Omental fat pad (tissue), 4 donors: ENCODE data around the gene EIF4H. TPM values are rescaled to one million over a fixed set of nuclear protein-coding genes. Genes with fewer than 3 reads are reported as not detected.

ENCODE experiments used
- ATAC-seq: fragments of 150-250 bp; one replicate; pipeline ENCODE4 v1.9.1; 2016; ENCODE audit warnings: mild to moderate bottlenecking, moderate library complexity; ENCODE audit not compliant: low FRiP score
- DNase-seq: peaks from one replicate; pipeline ENCODE4 v3.0.0-alpha.2; 2019; ENCODE audit warnings: low spot score
- small RNA-seq: library from RNA; depleted of rRNA; stranded (forward); fragments of <200 nt; gene quantifications from one replicate; pipeline ENCODE3, GENCODE V24; 2016
- total RNA-seq, 4 donors: library from RNA; depleted of rRNA; stranded (reverse); fragments of >200 nt; gene quantifications; one replicate each; pipeline ENCODE4 v1.1.0, GENCODE V29; 2016
- TF ChIP-seq, protein P1 (sequence below), 3 donors: fragments of 450-650 bp; IDR thresholded peaks; one replicate each; pipeline ENCODE4 v1.5.1; 2016 to 2017; ENCODE audit warnings: antibody characterized with exemption in 3 of 3, mild to moderate bottlenecking in 3 of 3, moderate library complexity in 2 of 3

The EIF4H gene
- total RNA-seq, 4 donors from 2014 or later: 195 to 284 (median 229) TPM

DNA sequence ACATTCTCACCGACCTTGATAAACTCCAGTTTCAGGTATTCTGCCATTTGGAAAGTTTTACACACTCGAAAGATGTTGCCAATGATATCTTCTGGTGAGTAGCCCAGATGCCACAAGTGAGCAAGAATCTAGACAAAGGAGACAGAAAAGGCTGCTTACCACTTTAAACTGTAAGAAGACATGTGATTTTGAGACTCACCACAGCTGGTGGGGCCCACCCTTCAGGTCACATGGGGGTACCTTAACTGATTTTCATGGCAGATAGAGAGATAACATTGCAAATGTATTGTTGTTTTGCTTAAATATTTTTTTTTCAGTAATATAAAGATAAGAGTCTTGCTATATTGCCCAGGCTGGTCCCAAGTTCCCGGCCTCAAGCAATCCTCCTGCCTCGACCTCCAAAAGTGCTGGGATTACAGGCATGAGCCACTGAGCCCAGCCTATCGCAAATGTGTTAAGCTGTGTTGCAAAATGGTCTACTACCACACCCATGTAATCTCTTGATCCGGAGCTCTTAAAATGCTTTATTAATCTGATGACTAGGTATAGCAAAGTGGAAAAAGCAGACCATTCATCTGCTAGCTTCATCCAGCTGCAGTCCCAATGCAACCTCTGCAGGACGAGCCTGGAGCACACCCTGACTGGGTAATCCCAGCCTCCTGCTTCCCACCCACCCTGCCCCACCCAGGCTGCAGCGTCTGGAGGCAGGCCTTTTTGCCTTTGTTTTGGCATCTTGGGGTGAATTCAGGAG is 61.5 kb downstream of the EIF4H start:
- TF ChIP-seq, protein P1, sequence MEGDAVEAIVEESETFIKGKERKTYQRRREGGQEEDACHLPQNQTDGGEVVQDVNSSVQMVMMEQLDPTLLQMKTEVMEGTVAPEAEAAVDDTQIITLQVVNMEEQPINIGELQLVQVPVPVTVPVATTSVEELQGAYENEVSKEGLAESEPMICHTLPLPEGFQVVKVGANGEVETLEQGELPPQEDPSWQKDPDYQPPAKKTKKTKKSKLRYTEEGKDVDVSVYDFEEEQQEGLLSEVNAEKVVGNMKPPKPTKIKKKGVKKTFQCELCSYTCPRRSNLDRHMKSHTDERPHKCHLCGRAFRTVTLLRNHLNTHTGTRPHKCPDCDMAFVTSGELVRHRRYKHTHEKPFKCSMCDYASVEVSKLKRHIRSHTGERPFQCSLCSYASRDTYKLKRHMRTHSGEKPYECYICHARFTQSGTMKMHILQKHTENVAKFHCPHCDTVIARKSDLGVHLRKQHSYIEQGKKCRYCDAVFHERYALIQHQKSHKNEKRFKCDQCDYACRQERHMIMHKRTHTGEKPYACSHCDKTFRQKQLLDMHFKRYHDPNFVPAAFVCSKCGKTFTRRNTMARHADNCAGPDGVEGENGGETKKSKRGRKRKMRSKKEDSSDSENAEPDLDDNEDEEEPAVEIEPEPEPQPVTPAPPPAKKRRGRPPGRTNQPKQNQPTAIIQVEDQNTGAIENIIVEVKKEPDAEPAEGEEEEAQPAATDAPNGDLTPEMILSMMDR (IDR thresholded peaks at IDR 0.05): no peak
- ATAC-seq (no peak), DNase-seq (no peak)

DNA sequence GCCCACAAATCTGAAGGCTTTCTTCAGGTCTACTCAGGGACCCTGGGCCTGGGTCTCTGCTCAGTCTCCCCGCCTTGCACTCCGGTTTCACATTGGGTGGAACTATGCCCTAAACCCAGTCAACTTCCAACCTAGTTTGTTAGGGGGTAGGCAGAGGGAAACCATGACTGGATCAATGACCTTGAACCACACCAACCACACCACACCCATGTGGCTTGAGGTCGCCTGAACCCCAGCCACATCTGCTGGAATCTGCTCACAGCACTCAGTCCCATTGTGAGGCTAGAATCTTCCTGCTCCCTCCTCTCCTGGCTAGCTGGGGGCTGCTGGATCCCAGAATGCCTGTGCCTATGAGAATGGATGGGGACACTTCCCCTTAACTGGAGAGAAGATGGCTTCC is 62.1 kb downstream of the EIF4H start:
- no peak for ATAC-seq
- no peak for DNase-seq
- TF ChIP-seq, protein P1 (IDR thresholded peaks at IDR 0.05): no peak

DNA sequence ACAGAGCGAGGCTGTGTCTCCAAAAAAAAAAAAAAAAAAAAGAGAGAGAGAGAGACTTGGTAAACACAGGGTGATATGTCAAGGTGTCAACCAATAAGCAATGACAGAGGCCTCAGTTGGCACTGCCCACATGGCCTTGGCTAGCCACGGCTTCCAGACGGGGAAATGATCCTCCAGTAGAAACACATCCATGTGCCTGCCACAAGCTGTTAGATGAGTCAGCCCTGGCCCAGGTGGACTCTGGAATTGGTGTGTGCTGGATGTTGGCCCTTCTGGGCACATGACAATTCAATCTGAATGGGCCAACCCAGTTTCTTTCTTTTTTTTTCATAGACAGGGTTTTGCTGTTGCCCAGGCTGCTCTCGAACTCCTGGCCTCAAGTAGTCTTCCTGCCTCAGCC is 66.3 kb downstream of the EIF4H start:
- no peak for ATAC-seq
- no peak for DNase-seq
- TF ChIP-seq, protein P1 (IDR thresholded peaks at IDR 0.05): no peak

DNA sequence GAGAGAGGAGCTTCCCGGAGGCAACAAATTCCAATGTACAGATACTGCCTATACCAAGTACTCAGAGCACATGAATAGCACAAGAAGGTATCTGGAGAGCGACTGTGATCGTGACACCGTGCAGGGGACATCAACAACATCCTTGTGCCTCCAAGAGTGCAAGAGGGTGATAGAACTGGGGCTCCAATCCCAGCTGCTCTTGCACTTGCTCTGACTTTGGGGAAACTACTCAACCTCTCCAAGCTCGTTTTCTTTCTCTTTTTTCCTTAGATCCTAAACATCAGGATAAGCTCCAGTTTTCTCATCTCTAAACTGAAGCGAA is 67.9 kb downstream of the EIF4H start:
- DNase-seq (no peak), ATAC-seq (no peak)
- TF ChIP-seq, protein P1 (IDR thresholded peaks at IDR 0.05): no peak

DNA sequence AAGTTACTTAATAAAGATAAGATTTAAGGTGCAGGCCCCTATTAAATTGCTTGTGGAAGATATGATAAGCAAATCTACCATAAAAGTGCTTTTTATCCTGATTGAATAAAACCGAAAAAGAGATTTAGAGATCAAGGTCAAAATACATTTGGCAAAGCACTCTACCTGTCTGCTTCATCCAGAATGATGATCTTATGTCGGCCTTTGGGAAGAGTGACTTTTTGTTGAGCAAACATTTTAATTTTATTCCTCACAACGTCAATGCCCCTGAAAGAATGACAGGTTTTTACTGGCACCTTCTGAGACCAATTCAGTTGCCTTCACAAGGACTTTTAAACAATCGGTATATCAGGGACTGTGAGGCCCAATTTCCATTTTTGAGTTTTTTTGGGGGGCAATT is 72.3 kb downstream of the EIF4H start:
- DNase-seq: no peak
- TF ChIP-seq, protein P1 (IDR thresholded peaks at IDR 0.05): no peak
- no peak for ATAC-seq

Small RNA genes within 50 kb of the gene (small RNA-seq; reads per million reads assigned to genes)
- not detected for gene MIR590

Other genes with a start within 250 kb of the EIF4H start
- gene ELN, start 146.2 kb upstream of the EIF4H start, total RNA-seq: 100 to 1,000 TPM in 2 of 4 donors, 10 to 100 TPM in 2; 61.2 to 133 (median 83.8) TPM
- gene LIMK1, start 90.6 kb upstream of the EIF4H start, total RNA-seq: 10 to 100 TPM; 10.4 to 31.0 (median 14.6) TPM
- 10 to 100 TPM in 3 of 4 donors, 1 to 10 TPM in 1; 3.0 to 19.4 (median 16.5) TPM for gene LAT2, start 35.6 kb downstream of the EIF4H start, total RNA-seq
- gene RFC2, start 80.0 kb downstream of the EIF4H start, total RNA-seq: 10 to 100 TPM; 10.9 to 14.8 (median 12.3) TPM
- gene CLIP2, start 115.1 kb downstream of the EIF4H start, total RNA-seq: 10 to 100 TPM in 3 of 4 donors, 1 to 10 TPM in 1; 9.6 to 23.3 (median 16.4) TPM